GM21390 (cell line): ENCODE measurements around the gene TNFAIP3.
"Not testable (repeated sequence)": the region's sequence is repeated elsewhere in the genome, so short reads cannot be mapped to it uniquely, and the experiment has no call there.

ENCODE experiments used
- ATAC-seq: cut with Tn5 transposase; IDR thresholded peaks from one replicate; pipeline ENCODE4 v1.9.1; 2021; ENCODE audit not compliant: unreplicated experiment

TNFAIP3 gene

GRCh38 chr6:137878029-137878428, 11.0 kb downstream of the TNFAIP3 start:
- no peak for ATAC-seq

GRCh38 chr6:137878486-137879285, 11.6 kb downstream of the TNFAIP3 start:
- no peak for ATAC-seq

- ATAC-seq = no peak
Observed at GRCh38 chr6:137879299-137879698, 12.2 kb downstream of the TNFAIP3 start.

GRCh38 chr6:137879885-137880745, 13.1 kb downstream of the TNFAIP3 start:
- no peak for ATAC-seq

GRCh38 chr6:137880746-137881521, 13.9 kb downstream of the TNFAIP3 start:
- ATAC-seq = no peak

- no peak for ATAC-seq
Observed at GRCh38 chr6:137881522-137881886, 14.4 kb downstream of the TNFAIP3 start.

GRCh38 chr6:137882225-137882961, 15.3 kb downstream of the TNFAIP3 start:
- no peak for ATAC-seq

- ATAC-seq = no peak
Observed at GRCh38 chr6:137883400-137884148, 16.5 kb downstream of the TNFAIP3 start.

GRCh38 chr6:137884149-137884909, 17.3 kb downstream of the TNFAIP3 start:
- ATAC-seq = no peak

- ATAC-seq = not testable (repeated sequence)
Observed at GRCh38 chr6:137884910-137885229, 17.8 kb downstream of the TNFAIP3 start.

GRCh38 chr6:137886226-137886625, 19.2 kb downstream of the TNFAIP3 start:
- not testable (repeated sequence) for ATAC-seq

- ATAC-seq = no peak
Observed at GRCh38 chr6:137890983-137891537, 24.0 kb downstream of the TNFAIP3 start.

GRCh38 chr6:137892271-137892708, 25.2 kb downstream of the TNFAIP3 start:
- no peak for ATAC-seq

GRCh38 chr6:137893181-137893580, 26.1 kb downstream of the TNFAIP3 start:
- no peak for ATAC-seq

GRCh38 chr6:137893726-137894125, 26.7 kb downstream of the TNFAIP3 start:
- ATAC-seq = no peak

GRCh38 chr6:137894378-137894777, 27.3 kb downstream of the TNFAIP3 start:
- ATAC-seq = not testable (repeated sequence)

GRCh38 chr6:137894779-137895385, 27.8 kb downstream of the TNFAIP3 start:
- ATAC-seq = no peak

- no peak for ATAC-seq
Observed at GRCh38 chr6:137896647-137897046, 29.6 kb downstream of the TNFAIP3 start.
